ENCODE data around the gene HNF4A. TPM values are rescaled to one million over a fixed set of nuclear protein-coding genes. Genes with fewer than 3 reads are reported as not detected.
"Not testable (repeated sequence)": the region's sequence is repeated elsewhere in the genome, so short reads cannot be mapped to it uniquely, and the experiment has no call there.

Gene HNF4A
- polyA plus RNA-seq, 4 donors: 0.90 to 51.8 (median 40.6) TPM

- DNase-seq (ENCODE audit: low read depth in 4 of 4, low spot score in 3 of 4): no peak
Observed at GRCh38 chr20:44461142-44461802, 105.8 kb downstream of the HNF4A start.

DNA sequence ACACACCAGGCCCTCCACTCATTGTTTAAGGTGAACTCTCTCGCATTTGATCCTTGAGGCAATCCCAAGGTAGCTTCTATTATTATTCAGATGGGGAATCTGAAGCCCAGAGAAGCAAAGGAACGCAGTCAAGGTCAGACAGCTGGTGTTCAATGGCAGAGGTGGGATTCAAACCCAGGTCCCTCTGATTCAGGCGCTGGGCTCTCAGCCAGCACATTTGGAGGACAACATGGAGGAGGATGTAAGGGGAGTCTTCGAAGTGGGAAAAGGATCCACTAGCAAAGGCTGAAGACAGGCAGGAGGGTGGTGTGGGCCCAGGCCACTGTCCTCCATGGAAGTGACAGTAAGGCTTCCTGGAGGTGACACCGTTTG, 106.3 kb downstream of the HNF4A start:
- no peak for DNase-seq (ENCODE audit: low read depth in 4 of 4, low spot score in 3 of 4)

GRCh38 chr20:44463466-44463865, 108.0 kb downstream of the HNF4A start:
- DNase-seq (ENCODE audit: low read depth in 4 of 4, low spot score in 3 of 4): no peak

- DNase-seq (ENCODE audit: low read depth in 4 of 4, low spot score in 3 of 4): no peak
Observed at GRCh38 chr20:44464514-44464913, 109.0 kb downstream of the HNF4A start.

GRCh38 chr20:44465001-44465560, 109.6 kb downstream of the HNF4A start:
- no peak for DNase-seq (ENCODE audit: low read depth in 4 of 4, low spot score in 3 of 4)

- no peak for DNase-seq (ENCODE audit: low read depth in 4 of 4, low spot score in 3 of 4)
Observed at GRCh38 chr20:44467289-44467883, 111.9 kb downstream of the HNF4A start.

DNA sequence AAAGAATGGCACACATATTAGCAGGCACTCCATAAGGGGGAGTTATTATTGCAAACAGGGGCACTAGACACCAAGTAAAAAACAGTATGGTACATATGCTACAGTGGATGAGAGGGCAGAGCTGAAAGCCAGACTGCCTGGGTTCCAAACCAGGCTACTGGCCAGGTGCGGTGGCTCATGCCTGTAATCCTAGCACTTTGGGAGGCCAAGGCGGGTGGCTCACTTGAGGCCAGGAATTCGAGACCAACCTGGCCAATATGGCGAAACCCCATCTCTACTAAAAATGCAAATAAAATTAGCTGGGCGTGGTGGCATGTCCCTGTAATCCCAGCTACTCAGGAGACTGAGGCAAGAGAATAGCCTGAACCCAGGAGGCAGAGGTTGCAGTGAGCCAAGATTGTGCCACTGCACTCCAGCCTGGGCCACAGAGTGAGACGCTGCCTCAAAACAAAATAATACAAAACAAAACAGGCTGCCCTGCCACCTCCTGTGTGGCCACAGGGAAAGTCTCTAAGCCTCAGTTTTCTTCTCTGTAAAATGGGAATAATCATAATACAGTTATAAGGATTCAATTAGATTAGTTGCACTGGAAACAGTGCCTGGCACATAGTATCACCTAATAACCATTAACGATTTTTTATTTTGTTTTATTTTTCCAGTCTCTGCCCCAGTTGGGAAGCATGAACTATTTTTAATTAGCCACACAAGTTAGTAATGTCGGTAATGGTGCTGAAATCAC, 112.7 kb downstream of the HNF4A start:
- DNase-seq (ENCODE audit: low read depth in 4 of 4, low spot score in 3 of 4): no peak

GRCh38 chr20:44470327-44470726, 114.8 kb downstream of the HNF4A start:
- DNase-seq (ENCODE audit: low read depth in 4 of 4, low spot score in 3 of 4): no peak

DNA sequence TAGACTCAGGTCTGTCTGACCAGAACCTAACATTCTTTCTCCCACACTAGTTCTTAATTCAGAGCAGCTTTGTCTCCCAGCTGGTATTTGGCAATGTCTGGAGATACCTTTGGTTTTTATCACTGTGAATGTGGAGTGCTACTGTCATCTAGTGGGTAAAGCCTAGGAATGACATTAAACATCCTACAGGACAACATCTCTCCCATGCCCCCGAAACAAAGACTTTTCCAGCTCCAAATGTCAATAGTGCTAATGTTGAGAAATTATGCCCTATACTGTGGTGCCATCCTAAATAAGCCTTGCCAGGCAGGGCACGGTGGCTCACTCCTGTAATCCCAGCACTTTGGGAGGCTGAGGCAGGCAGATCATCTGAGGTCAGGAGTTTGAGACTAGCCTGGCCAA, 116.0 kb downstream of the HNF4A start:
- no peak for DNase-seq (ENCODE audit: low read depth in 4 of 4, low spot score in 3 of 4)

DNA sequence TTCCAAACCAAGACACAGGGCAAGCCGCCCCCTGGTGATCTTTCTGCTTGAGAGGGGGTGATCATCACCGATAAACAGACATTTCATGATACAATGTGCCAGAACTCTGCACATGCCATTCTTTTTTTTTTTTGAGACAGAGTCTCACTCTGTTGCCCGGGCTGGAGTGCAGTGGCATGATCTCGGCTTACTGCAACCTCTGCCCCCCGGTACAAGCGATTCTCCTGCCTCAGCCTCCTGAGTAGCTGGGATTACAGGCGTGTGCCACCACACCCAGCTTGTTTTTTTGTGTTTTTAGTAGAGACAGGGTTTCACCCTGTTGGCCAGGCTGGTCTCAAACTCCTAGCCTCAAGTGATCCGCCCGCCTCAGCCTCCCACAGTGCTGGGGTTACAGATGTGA, 116.8 kb downstream of the HNF4A start:
- DNase-seq (ENCODE audit: low read depth in 4 of 4, low spot score in 3 of 4): not testable (repeated sequence)

- peak in 1 of 4 donors; percentile 7 for DNase-seq (ENCODE audit: low read depth in 4 of 4, low spot score in 3 of 4)
Observed at GRCh38 chr20:44475372-44475693, 119.8 kb downstream of the HNF4A start.

DNA sequence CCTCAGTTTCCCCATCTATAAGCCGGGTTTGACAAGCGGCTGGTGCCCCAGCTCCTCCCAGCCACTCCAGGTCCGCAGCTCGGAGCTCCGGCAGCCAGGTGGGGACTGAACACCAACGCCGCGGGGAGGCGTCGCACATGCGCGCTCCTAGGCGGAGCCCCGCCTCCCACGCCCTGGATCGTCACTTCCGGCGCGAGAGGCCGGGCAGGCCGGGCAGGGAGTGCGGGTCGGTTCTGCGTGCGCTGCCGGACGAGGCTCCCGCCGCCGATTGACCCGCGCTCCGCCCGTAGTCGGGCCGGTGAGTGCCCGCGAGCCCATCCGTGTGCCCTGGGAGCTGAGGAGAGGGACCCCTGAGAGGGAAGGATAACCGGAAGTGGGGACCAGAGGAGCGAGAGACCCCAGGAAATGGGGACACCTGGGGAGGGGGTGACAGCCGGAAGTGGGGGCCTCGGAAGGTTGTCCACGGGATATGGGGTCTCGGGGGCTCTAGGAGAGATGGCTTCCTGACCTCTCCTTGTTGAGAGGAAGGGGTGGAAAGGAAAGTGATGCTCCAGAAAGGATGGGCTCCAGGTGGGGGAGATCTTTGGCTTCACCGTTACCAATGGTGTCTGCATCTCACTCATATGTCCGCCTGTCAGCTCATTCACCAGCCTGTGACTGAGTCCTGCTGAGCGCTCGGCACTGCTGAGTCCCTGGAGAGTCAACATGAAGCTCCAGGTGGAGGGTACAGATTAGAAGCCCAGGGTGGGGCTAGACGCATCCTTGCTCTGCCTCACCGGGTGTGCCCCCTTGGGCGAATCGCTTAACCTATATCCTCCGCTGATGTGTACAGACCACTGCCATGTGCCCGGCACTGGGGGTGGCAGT, 120.4 kb downstream of the HNF4A start, which contains the start of gene TTPAL:
Gene TTPAL (plus strand): TSS at position 181 of the 867 bp plus-strand sequence. CDS start 4,126 bp downstream, outside the sequence.
- peak; percentile 72 to 81 (median 77) for DNase-seq (ENCODE audit: low read depth in 4 of 4, low spot score in 3 of 4)

DNA sequence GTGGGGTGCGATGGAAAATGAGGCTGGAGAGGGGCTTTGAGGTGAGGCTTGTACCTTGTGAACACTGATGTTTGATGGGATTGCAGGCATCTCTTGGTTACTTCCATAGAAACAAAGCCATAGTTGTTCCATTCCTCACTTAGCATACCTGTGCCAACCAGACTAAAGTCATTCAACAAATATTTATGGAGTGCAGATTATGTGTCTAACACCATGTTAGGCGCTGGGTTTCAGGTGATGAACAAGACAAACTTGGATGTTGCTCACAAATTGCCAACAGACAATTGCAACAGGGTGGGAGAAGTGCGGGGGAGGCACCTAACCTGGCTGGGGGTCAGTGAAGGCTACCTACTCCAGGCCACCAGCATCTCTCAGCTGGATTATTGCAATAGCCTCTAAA, 121.7 kb downstream of the HNF4A start:
- no peak for DNase-seq (ENCODE audit: low read depth in 4 of 4, low spot score in 3 of 4)

DNA sequence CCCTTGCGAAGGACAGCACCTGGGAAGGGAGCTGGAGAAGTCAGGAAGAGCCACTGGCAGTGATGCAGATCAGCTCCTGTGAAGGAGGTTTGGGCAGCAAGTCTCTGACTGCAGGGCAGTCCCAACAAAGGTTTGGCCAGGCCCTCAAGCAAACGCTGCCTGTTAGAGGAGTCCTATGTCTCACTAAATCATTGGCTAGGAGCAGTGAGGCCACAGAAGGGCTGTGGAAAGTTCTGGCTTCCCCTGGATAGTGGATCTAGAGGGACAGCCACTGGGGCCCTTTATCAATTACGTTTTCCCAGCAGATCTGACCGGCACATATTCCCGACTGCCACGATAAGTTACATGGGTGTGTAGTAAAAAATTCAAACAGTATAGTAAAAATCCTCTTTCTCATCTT, 122.7 kb downstream of the HNF4A start:
- no peak for DNase-seq (ENCODE audit: low read depth in 4 of 4, low spot score in 3 of 4)

DNA sequence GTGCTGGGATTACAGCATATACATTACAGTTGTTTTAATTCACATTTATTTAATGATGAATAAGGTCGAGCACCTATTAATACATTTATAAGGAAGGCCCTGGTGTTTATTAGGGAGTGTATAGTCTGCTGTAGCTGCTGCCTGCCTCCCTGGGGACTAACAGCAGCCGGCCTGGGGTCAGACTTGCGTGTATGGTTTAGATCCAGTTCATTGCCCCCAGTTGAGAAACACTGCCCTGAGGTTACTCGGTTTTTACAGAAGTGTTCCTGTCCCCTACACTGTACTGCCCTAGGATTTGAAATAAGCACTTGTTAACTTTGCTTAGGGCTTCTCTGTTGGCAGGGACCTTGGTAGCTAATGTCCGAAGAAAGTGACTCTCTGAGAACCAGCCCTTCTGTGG, 124.1 kb downstream of the HNF4A start:
- DNase-seq (ENCODE audit: low read depth in 4 of 4, low spot score in 3 of 4): no peak

GRCh38 chr20:44480097-44480496, 124.6 kb downstream of the HNF4A start:
- no peak for DNase-seq (ENCODE audit: low read depth in 4 of 4, low spot score in 3 of 4)

- no peak for DNase-seq (ENCODE audit: low read depth in 4 of 4, low spot score in 3 of 4)
Observed at GRCh38 chr20:44481719-44482416, 126.4 kb downstream of the HNF4A start.

- DNase-seq (ENCODE audit: low read depth in 4 of 4, low spot score in 3 of 4): no peak
Observed at GRCh38 chr20:44483112-44483511, 127.6 kb downstream of the HNF4A start.
